Measurements from ENCODE around the gene CCS. TPM values are rescaled to one million over a fixed set of nuclear protein-coding genes. Genes with fewer than 3 reads are reported as not detected.

Gene CCS
- total and polyA plus RNA-seq, 2 donors (not counting 1 experiment from before 2014, with no cell fraction given), result 87.8 to 174 TPM

- Histone ChIP-seq H3K27ac (ENCODE audit: low read length in 2 of 2) (no peak overlapping the region), H3K36me3 (replicated peaks in 1 of 2; ENCODE audit: control extremely low read depth in 1 of 2, control insufficient read depth in 1 of 2, extremely low read depth in 1 of 2, insufficient read depth in 2 of 2, low read length in 1 of 2) (peaks cover 7 to 90% of the 10 kb centered on the region in 2 experiments), H3K4me3 (ENCODE audit: control extremely low read depth in 1 of 5, extremely low read depth in 1 of 5, insufficient read depth in 1 of 5, low read depth in 2 of 5, low read length in 4 of 5) (no peak overlapping the region), H3K79me2 (ENCODE audit: control insufficient read depth, insufficient read depth, low read length) (peaks cover 100% of the 10 kb centered on the region), H3K4me1 (ENCODE audit: control insufficient read depth in 2 of 2, insufficient read depth in 2 of 2, low read length in 2 of 2) (peaks cover 29 to 50% of the 10 kb centered on the region in 2 donors), H4K20me1 (ENCODE audit: control insufficient read depth, insufficient read depth, low read length, poor library complexity, severe bottlenecking) (peaks cover 100% of the 10 kb centered on the region), H3K27me3 (replicated peaks in 1 of 4; ENCODE audit: control extremely low read depth in 1 of 4, control insufficient read depth in 3 of 4, insufficient read depth in 4 of 4, low read length in 3 of 4) (no peaks in the 10 kb centered on the region), H3K9me3 (ENCODE audit: control extremely low read depth in 1 of 3, control insufficient read depth in 2 of 3, insufficient read depth in 1 of 3, low read length in 2 of 3) (no peaks in the 10 kb centered on the region), H2AFZ (ENCODE audit: insufficient read depth, low read depth, low read length, poor library complexity, severe bottlenecking) (no peak overlapping the region), H3K9ac (ENCODE audit: low read length) (no peak overlapping the region), H3K4me2 (replicated peaks; ENCODE audit: low read depth, low read length, poor library complexity, severe bottlenecking) (no peak overlapping the region)
- ATAC-seq (ENCODE audit: low read depth) (no peak), DNase-seq (no peak)
- no peak for TF ChIP-seq EZH2 (IDR thresholded peaks at IDR 0.05; ENCODE audit: borderline replicate concordance, insufficient read depth, low read depth, low read length, poor library complexity, severe bottlenecking)
- no peak for TF ChIP-seq CTCF (IDR thresholded peaks at IDR 0.05)
- Mint-ChIP-seq H3K4me3 (no peak overlapping the region), H3K4me1 (peaks cover 60% of the 10 kb centered on the region), H3K27ac (no peak overlapping the region), H3K9me3 (ENCODE audit: insufficient read depth) (no peaks in the 10 kb centered on the region), H3K27me3 (no peaks in the 10 kb centered on the region)
- 97% methylated on average over 26 of the region's 26 CpGs for WGBS (ENCODE audit: insufficient coverage)
- intact Hi-C loops (cut with micrococcal nuclease), result no loop called here
- ChIA-PET POLR2A (no interaction called here), CTCF (interaction anchor here (1.2 to 2.8 kb wide), 4 partner anchors 13 to 52 kb away, joined by 3 to 11 read pairs (median 3); partner anchors contain the start of genes RBM4 and RBM4B)
Observed at GRCh38 chr11:66625041-66625751, 32.2 kb downstream of the CCS start.

DNA sequence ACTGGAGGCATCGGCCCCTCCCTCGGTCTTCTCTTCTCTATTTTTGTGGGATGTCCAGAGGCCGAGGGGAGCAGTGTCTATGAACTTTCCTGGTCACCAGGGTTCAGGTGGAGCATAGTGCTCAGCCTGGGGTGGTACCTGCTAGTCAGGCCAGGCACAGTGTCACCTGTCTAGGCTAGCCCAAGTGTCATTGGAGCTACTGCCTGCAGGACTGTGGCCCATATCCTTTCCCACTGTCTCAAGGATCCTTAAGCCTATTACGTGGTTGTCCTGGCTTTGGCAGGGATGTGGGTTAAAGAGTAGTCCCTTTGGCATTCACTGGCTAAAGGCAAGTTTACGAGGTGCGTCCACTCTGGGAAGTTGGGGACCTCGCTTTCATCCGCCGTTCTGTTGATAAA, 32.8 kb downstream of the CCS start:
- peaks cover 7 to 87% of the 10 kb centered on the region in 2 experiments for H3K36me3 ChIP-seq (replicated peaks in 1 of 2; ENCODE audit: control extremely low read depth in 1 of 2, control insufficient read depth in 1 of 2, extremely low read depth in 1 of 2, insufficient read depth in 2 of 2, low read length in 1 of 2)
- peaks cover 25 to 44% of the 10 kb centered on the region in 2 donors for H3K4me1 ChIP-seq (ENCODE audit: control insufficient read depth in 2 of 2, insufficient read depth in 2 of 2, low read length in 2 of 2)
- Mint-ChIP-seq H3K4me3 (no peak overlapping the region), H3K4me1 (peaks cover 56% of the 10 kb centered on the region), H3K9me3 (ENCODE audit: insufficient read depth) (no peaks in the 10 kb centered on the region), H3K27me3 (no peaks in the 10 kb centered on the region), H3K27ac (no peak overlapping the region)
- H3K27ac ChIP-seq (ENCODE audit: low read length in 2 of 2), result no peak overlapping the region
- no peak overlapping the region for H3K4me2 ChIP-seq (replicated peaks; ENCODE audit: low read depth, low read length, poor library complexity, severe bottlenecking)
- DNase-seq (no peak), ATAC-seq (ENCODE audit: low read depth) (no peak)
- ChIA-PET CTCF (interaction anchor here (1.2 kb wide), 1 partner anchor 52 kb away, joined by 3 read pairs; the partner anchor contains the start of gene RBM4B), POLR2A (no interaction called here)
- no peak overlapping the region for H2AFZ ChIP-seq (ENCODE audit: insufficient read depth, low read depth, low read length, poor library complexity, severe bottlenecking)
- intact Hi-C loops (cut with micrococcal nuclease), result no loop called here
- no peak overlapping the region for H3K9ac ChIP-seq (ENCODE audit: low read length)
- TF ChIP-seq CTCF (IDR thresholded peaks at IDR 0.05), result no peak
- H3K79me2 ChIP-seq (ENCODE audit: control insufficient read depth, insufficient read depth, low read length), result peaks cover 100% of the 10 kb centered on the region
- H3K27me3 ChIP-seq (replicated peaks in 1 of 4; ENCODE audit: control extremely low read depth in 1 of 4, control insufficient read depth in 3 of 4, insufficient read depth in 4 of 4, low read length in 3 of 4), result no peaks in the 10 kb centered on the region
- 89% methylated on average over 9 of the region's 9 CpGs for WGBS (ENCODE audit: insufficient coverage)
- peaks cover 100% of the 10 kb centered on the region for H4K20me1 ChIP-seq (ENCODE audit: control insufficient read depth, insufficient read depth, low read length, poor library complexity, severe bottlenecking)
- H3K4me3 ChIP-seq (ENCODE audit: control extremely low read depth in 1 of 5, extremely low read depth in 1 of 5, insufficient read depth in 1 of 5, low read depth in 2 of 5, low read length in 4 of 5), result no peak overlapping the region
- H3K9me3 ChIP-seq (ENCODE audit: control extremely low read depth in 1 of 3, control insufficient read depth in 2 of 3, insufficient read depth in 1 of 3, low read length in 2 of 3), result no peaks in the 10 kb centered on the region

Data from B cell (primary cell).